ENCODE results near the gene CDH13. TPM values are rescaled to one million over a fixed set of nuclear protein-coding genes. Genes with fewer than 3 reads are reported as not detected.

Gene CDH13
- total RNA-seq, 1 experiment from 2014 or later = 0.89 TPM

- Histone ChIP-seq H3K27me3 (no peaks in the 10 kb centered on the region), H3K36me3 (no peaks in the 10 kb centered on the region), H3K9me3 (no peaks in the 10 kb centered on the region), H3K4me3 (no peak overlapping the region)
- no peak for DNase-seq
These were observed 517.0 kb downstream of the CDH13 start for GRCh38 chr16:83143788-83144187.

- no peak overlapping the region for H3K4me3 ChIP-seq
- no peaks in the 10 kb centered on the region for H3K27me3 ChIP-seq
- no peak for DNase-seq
- H3K36me3 ChIP-seq = no peaks in the 10 kb centered on the region
- H3K9me3 ChIP-seq = no peaks in the 10 kb centered on the region
These were observed 518.5 kb downstream of the CDH13 start for GRCh38 chr16:83145297-83145696.

- no peak overlapping the region for H3K4me3 ChIP-seq
- no peaks in the 10 kb centered on the region for H3K36me3 ChIP-seq
- no peaks in the 10 kb centered on the region for H3K9me3 ChIP-seq
- no peak for DNase-seq
- H3K27me3 ChIP-seq = no peaks in the 10 kb centered on the region
These were observed 520.5 kb downstream of the CDH13 start for GRCh38 chr16:83147244-83147643.

- Histone ChIP-seq H3K4me3 (no peak overlapping the region), H3K36me3 (no peaks in the 10 kb centered on the region), H3K9me3 (no peaks in the 10 kb centered on the region), H3K27me3 (no peaks in the 10 kb centered on the region)
- DNase-seq = no peak
These were observed 531.7 kb downstream of the CDH13 start for GRCh38 chr16:83158320-83158957.

- Histone ChIP-seq H3K9me3 (no peaks in the 10 kb centered on the region), H3K36me3 (no peaks in the 10 kb centered on the region), H3K27me3 (no peaks in the 10 kb centered on the region), H3K4me3 (no peak overlapping the region)
- DNase-seq = no peak
These were observed 532.3 kb downstream of the CDH13 start for GRCh38 chr16:83159049-83159448.

GRCh38 chr16:83160287-83161020, 533.7 kb downstream of the CDH13 start:
- Histone ChIP-seq H3K27me3 (no peaks in the 10 kb centered on the region), H3K4me3 (no peak overlapping the region), H3K36me3 (no peaks in the 10 kb centered on the region), H3K9me3 (no peaks in the 10 kb centered on the region)
- no peak for DNase-seq

GRCh38 chr16:83162791-83163190, 536.0 kb downstream of the CDH13 start:
- no peak for DNase-seq
- Histone ChIP-seq H3K9me3 (no peaks in the 10 kb centered on the region), H3K36me3 (no peaks in the 10 kb centered on the region), H3K27me3 (no peaks in the 10 kb centered on the region), H3K4me3 (no peak overlapping the region)

- Histone ChIP-seq H3K27me3 (no peaks in the 10 kb centered on the region), H3K9me3 (no peaks in the 10 kb centered on the region), H3K36me3 (no peaks in the 10 kb centered on the region), H3K4me3 (no peak overlapping the region)
- DNase-seq = no peak
These were observed 538.0 kb downstream of the CDH13 start for GRCh38 chr16:83164816-83165215.

GRCh38 chr16:83171396-83171795, 544.6 kb downstream of the CDH13 start:
- no peaks in the 10 kb centered on the region for H3K36me3 ChIP-seq
- DNase-seq = no peak
- H3K27me3 ChIP-seq = no peaks in the 10 kb centered on the region
- no peaks in the 10 kb centered on the region for H3K9me3 ChIP-seq
- no peak overlapping the region for H3K4me3 ChIP-seq

- H3K36me3 ChIP-seq = no peaks in the 10 kb centered on the region
- H3K9me3 ChIP-seq = no peaks in the 10 kb centered on the region
- H3K4me3 ChIP-seq = no peak overlapping the region
- H3K27me3 ChIP-seq = no peaks in the 10 kb centered on the region
- DNase-seq = no peak
These were observed 547.9 kb downstream of the CDH13 start for GRCh38 chr16:83174671-83175070.

GRCh38 chr16:83176802-83177201, 550.0 kb downstream of the CDH13 start:
- Histone ChIP-seq H3K27me3 (no peaks in the 10 kb centered on the region), H3K4me3 (no peak overlapping the region), H3K9me3 (no peaks in the 10 kb centered on the region), H3K36me3 (no peaks in the 10 kb centered on the region)
- no peak for DNase-seq

- H3K36me3 ChIP-seq = no peaks in the 10 kb centered on the region
These were observed 559.1 kb downstream of the CDH13 start for GRCh38 chr16:83185902-83186301.

GRCh38 chr16:83187405-83187804, 560.6 kb downstream of the CDH13 start:
- DNase-seq = no peak
- H3K4me3 ChIP-seq = no peak overlapping the region
- no peaks in the 10 kb centered on the region for H3K9me3 ChIP-seq
- no peaks in the 10 kb centered on the region for H3K27me3 ChIP-seq
- H3K36me3 ChIP-seq = no peaks in the 10 kb centered on the region

More at GRCh38 chr16:83185902-83186301, 559.1 kb downstream of the CDH13 start:
- H3K9me3 ChIP-seq = no peaks in the 10 kb centered on the region
- H3K27me3 ChIP-seq = no peaks in the 10 kb centered on the region
- DNase-seq = no peak
- no peak overlapping the region for H3K4me3 ChIP-seq

- Histone ChIP-seq H3K27me3 (no peaks in the 10 kb centered on the region), H3K4me3 (no peak overlapping the region), H3K36me3 (no peaks in the 10 kb centered on the region), H3K9me3 (no peaks in the 10 kb centered on the region)
- no peak for DNase-seq
These were observed 570.0 kb downstream of the CDH13 start for GRCh38 chr16:83196796-83197195.

GRCh38 chr16:83197450-83197849, 570.7 kb downstream of the CDH13 start:
- H3K36me3 ChIP-seq = no peaks in the 10 kb centered on the region
- H3K27me3 ChIP-seq = no peaks in the 10 kb centered on the region
- no peaks in the 10 kb centered on the region for H3K9me3 ChIP-seq
- H3K4me3 ChIP-seq = no peak overlapping the region
- no peak for DNase-seq

- H3K4me3 ChIP-seq = no peak overlapping the region
- H3K36me3 ChIP-seq = no peaks in the 10 kb centered on the region
- H3K27me3 ChIP-seq = no peaks in the 10 kb centered on the region
- H3K9me3 ChIP-seq = no peaks in the 10 kb centered on the region
- no peak for DNase-seq
These were observed 572.2 kb downstream of the CDH13 start for GRCh38 chr16:83198977-83199376.

- Histone ChIP-seq H3K4me3 (no peak overlapping the region), H3K36me3 (no peaks in the 10 kb centered on the region), H3K27me3 (no peaks in the 10 kb centered on the region), H3K9me3 (no peaks in the 10 kb centered on the region)
- no peak for DNase-seq
These were observed 573.4 kb downstream of the CDH13 start for GRCh38 chr16:83200005-83200779.
